Measurements from ENCODE around the gene KCNQ5.
A peak's percentile ranks its signal among the peaks of the same experiment; 100 is the strongest.

The KCNQ5 gene

DNA sequence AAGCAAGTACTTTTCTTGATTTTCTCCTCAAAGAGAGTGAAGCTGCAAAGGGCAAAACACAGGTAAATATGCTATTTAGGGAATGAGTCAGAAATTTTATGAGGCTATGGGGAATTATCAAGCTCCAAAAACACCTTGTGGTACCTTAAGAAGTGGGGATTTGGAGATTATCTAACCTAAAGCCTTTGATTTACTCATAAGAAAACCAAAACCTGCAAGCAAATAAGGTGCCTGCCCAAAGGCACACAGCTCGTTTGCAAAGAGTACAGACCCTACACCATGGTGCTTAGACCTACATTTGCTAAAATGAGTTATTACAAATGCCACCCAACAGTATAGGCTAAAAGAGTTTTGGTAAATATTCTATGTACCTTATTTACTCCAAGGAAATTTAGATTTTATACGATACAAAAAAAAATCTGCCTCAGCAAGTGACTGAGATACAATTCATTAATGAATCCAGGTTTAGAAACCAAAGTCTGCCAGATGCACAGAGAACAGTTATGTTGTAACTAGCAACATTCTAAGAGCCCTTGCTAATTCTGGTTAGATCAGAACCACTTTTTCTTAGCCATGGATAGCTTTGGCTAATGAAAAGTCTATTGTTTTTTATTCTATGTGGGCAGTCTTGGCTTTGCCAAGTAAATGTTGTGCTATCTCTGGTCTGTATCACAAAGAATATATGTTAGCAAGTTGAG, 501.9 kb downstream of the KCNQ5 start:
- no peak for DNase-seq (ENCODE audit: low read depth)

DNA sequence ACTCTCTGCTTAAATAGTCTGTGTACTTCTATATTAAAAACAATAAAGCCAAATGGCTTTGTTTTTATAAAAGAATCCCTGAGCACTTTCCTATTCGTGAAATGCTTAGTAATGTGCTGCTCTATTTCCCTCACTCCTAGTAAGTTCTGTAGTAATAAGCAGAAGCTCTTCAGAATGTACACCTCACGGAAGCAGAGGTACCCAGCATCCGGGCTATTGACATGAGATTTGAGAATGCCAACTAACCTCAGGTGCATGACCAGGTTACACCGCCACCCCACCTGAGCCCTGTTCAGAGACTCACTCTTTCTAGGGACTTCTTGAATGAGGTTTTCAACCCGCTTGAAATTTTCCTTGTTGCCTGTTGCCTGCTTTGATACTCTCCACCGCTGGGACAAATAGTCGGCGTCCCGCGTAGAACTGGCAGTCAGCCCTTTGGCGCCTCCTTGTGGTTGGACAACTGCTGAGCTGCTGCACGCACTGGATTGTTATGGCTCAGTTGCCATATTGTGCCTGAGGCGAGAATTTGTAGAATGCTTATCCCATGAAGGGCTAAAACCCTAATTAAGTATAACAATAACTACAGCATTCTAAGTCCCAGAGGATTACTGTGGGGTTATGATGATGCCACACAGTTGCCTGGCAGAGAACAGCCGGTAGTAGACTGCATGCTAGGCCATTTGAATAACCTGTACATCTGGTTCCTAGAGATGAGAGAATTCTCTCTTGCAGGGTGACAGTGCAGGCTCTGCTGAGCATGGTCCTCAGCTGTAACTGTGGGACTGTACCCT, 508.0 kb downstream of the KCNQ5 start:
- DNase-seq (ENCODE audit: low read depth), result no peak

DNA sequence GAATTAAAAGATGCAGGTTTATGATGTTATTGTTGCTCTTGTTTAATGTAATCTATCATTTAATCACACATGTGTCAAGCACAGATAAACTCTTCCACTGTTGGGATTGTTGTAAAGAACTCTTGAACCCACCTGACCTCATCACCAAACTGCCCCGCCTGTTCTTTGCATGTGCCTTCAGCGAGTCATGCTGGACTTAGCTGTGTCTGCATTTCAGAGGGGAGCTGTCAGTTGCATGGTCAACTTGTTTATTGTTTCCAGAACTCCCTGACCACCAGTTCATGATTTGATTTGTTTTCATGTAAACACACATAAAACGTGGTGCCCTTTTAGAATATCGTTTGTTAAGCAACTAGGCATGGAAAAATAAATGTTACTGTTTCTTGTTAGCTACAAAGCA, 509.8 kb downstream of the KCNQ5 start:
- no peak for DNase-seq (ENCODE audit: low read depth)

DNA sequence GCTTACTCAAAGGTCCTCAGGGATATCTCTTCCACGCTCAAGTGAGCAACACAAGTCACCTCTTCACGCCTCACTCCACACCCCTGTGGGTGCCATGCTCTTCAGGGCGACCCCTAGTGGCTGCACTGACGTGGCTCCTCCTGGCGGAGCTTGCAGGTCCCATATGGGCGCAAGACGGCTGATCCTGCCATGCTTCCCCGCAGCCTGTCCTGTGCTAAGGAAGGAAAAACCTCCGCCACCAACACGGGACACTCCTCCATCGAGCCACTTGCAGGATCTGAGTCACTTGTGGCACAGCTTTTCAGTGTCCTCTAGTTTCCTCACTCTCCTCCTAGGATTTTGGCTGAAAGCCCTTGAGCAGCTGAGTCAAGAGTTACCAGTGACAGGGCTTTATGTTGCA, 512.7 kb downstream of the KCNQ5 start:
- no peak for DNase-seq (ENCODE audit: low read depth)

DNA sequence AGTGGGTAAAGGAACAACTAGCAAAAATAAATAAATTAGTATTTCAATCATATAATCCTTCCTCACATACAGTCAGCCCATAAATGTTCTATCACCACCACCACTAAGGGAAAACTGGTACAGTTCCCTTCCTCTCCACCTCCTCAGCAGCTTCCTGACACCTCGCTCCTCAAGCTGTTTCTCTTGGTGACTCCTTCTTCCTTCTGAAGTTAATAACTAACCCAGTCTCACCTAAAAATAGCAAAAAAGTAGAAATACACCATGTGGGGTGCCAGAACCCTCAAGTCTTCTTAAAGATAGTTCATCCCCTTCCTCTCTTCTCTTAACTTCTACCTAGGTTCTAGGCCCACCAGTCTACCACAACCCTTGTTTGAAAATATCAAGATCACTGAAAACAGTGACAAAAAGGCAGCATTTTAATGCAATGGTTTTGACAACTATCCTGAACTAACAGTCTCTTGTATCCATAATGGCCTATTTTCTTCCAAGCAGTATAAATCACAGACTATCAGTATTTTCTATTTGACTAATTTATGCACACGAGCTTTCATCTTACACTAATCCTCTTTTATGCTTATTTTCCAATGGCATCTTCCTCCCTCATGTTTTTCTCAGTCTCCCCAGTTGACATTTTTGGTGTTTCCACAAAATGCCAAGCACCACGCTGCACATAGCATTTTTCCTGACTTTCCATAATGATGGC, 518.0 kb downstream of the KCNQ5 start:
- no peak for DNase-seq (ENCODE audit: low read depth)

DNA sequence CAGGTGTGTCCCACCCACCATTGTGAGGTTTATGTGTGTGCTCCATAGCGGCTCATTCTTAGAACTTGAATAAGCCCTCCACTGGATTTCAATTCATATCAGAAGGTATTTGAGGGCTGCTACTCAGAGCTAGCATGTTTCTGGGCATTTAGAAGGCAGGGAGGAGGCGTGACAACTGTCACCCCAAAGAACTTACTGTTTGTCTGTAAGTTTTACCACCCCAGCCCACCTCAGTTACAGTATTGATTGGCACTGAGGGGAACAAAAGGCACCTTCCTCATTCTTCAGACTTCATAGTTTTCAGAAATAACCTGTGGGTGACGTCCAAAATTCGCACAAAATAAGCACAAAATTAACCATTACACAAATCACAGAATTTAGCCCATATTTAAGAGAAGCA, 521.7 kb downstream of the KCNQ5 start:
- no peak for DNase-seq (ENCODE audit: low read depth)

DNA sequence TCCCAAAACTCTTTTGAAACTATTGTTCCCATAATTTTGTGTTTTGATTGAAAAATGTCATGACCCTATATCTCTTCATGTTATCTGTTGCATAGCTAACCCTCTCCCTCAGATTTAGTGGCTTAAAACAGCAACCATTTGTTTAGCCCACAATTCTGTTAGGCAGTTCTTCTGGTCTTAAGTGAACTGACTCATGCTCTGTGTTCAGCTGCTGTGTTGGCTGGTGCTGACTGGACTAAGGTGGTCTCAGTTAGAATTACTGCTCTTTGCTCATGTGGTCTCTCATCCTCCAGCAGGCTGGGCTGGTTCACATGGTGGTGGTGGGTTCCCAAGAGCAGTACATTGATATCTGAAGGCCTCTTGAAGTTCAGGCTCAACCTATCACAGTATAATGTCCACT, 522.7 kb downstream of the KCNQ5 start:
- no peak for DNase-seq (ENCODE audit: low read depth)

DNA sequence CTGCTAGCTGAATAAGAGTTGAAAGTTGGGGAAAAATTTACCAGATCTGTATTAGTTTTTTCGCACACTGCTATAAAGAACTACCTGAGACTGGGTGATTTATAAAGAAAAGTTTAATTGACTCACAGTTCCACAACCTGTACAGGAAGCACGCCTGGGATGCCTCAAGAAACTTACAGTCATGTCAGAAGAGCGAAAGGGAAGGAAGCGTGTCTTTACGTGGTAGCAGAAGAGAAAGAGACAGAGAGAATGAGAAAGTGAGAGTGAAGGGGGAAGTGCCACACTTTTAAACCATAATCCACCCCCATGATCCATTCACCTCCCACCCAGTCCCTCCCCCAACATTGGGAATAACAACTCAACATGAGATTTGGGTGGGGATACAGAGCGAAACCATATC, 523.8 kb downstream of the KCNQ5 start:
- DNase-seq (ENCODE audit: low read depth), result no peak

DNA sequence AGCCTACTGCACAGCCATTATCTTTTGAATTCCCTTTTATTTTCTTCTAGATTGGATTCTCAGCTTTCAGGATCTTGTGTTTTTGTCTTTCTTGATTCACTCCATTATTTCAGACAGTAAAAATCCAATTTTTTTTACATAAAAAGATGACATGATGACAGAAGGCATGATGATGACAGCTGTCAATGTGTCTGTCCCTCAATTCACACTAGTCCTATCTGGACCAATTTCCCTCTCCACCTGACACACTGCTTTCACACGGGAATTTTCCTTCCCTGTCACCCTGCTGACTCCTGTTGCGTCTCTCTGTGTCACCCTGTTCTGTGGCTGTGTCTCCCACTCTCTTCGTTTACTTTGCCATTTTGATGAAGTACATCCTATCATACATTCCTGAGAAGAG, 529.9 kb downstream of the KCNQ5 start:
- no peak for DNase-seq (ENCODE audit: low read depth)

DNA sequence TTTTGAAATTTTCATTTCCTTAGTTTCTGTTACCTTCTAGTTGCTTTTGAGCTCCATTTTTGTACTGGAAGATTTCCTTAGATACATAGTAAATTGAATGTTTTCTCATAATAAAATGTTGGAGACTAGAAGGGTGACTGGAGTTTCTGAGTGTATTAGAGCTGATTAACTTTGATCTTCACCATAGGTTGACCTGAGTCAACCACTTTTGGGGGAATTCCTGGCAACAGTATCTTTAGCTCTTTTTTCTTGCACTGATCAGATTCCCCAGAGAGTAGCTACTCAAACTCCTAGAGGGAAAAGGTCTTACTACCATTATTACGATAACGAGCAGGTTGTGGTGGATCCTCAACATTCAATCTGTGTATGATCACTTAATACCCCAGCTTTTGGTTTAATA, 530.7 kb downstream of the KCNQ5 start:
- no peak for DNase-seq (ENCODE audit: low read depth)

DNA sequence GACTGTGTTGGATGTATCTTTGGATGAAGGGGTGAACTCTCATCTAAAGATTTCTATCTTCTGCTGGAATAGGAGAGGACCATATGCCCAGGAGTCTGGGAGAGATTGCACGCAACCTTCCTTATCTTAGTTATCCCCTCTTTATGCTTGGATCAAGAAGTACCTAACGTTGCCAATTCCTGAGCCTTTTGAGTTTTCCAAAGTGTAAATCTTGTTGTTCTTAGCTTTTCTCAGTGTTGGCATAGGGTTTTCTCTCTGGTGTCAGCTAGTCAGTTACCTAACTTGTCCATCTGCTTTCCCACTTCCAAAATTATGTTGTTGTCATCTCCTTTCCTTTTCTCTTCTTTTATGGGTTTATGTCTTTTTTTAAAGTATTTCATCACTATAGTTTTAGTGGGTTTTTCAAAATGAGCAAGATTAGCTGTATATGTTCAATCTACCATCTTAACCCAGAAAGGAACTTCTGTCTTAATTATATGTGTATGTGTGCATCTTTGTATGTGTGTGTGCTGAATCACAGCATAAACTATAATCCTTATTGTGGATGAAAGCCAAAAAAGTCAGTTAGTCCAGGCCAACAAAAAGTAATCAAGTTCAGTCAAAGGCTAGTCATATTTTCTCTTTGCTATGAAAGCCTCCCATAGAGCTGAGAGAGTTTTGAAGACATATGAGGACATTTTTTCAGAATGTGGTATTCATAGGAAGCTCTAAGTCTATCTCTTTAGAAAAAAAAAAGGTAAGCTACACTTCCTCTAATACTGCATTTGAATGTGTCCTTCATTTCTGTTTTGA, 531.3 kb downstream of the KCNQ5 start:
- peak; percentile 19 for DNase-seq (ENCODE audit: low read depth)

DNA sequence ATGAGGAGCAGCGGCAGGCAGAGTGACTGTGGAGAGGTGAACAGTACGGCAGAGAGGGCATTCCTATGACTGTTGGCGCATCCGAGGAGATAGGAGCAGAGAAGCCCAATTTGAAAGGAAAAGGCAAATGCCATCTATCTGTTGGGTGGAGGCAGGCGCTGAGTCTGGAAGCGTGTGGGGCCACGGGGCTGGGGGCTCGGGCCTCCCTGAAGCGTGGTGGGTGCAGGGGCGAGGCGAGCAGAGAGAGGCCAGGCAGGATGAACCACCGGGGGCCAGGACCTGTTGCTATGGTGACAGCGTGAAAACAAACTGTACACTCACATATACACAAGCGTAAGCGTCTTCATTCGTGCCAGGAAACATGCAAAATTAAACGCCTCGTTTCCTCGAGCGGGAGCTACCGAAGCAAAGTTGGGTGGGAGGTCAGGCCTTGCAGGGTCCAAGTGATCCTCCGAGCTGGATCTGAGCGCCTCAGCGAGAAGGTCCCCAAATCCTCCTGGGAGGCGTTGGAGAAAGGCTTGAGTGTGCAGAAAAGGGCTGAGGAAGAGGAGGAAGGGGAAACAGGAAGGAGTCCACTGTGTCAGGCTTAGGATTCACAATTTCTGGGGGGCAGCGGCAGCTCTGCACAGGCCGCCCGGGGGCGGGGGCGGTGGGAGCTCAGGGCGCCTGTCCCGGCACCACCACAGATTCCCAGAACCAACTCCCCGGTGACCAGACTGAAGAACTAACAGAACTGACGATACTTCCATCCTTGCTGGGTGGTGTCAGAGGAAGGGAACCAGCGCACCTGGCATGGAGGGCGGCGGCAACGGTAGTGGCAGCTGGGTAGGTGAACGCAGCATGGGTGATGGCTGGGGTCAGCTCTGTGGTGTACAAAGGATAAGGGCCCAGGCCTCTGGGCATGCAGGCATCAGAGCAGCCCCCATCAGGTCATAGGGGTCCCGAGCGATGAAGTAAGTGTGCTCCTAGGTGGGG, 535.2 kb downstream of the KCNQ5 start:
- DNase-seq (ENCODE audit: low read depth), result no peak

DNA sequence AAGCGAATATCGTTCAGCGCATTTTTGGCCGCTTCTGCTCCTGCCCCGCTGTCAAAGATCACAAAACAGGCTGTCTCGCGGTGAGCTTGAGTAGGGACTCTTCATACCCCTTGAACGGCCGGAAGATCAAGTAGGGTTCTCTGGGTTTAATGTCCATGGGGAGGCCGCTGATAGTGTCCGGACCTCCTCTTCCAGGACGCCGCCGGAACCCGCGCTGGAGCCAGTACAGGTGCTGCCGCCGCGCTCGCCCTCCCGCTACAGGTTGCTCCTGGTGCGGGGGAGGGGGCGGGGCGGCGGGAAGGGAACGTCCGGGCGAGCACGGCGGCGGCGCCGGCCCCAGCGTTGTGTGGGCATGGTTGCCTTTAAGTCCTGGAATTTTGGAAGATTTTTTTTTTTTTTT, 536.0 kb downstream of the KCNQ5 start:
- no peak for DNase-seq (ENCODE audit: low read depth)

DNA sequence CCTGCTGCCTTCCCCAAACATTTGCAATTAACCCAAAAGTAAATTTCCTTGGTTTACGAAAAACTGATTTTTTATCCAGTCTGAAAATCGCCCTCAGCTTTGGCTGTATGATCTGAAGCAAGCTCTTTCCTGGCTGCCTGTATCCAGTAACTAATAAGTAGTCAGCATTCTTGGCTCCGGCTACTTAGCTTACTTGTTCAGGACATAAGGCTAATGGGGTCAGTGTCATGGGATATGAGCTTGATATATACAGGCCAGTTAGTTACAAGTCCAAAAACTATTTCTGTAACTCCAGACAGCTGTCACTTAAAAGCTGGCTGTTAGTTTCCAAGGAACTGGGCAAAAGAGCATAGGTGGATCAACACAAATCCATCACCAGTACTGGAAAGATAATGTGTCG, 547.2 kb downstream of the KCNQ5 start:
- no peak for DNase-seq (ENCODE audit: low read depth)

DNA sequence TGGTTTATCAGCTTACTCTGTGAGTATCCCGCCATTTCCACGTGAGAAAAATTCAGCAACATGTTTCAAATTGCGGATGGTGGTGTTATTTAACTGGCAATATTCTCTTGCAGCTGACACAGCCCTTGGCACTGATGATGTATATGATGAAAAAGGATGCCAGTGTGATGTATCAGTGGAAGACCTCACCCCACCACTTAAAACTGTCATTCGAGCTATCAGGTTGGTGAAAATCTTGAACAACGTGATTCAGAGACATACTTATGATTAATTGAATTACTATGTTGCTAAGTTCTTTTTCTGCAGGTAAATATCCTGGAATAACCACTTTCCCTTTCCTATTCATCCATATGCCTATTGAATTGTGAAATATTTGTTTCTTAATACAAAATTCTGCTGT, 547.8 kb downstream of the KCNQ5 start:
- no peak for DNase-seq (ENCODE audit: low read depth)

DNA sequence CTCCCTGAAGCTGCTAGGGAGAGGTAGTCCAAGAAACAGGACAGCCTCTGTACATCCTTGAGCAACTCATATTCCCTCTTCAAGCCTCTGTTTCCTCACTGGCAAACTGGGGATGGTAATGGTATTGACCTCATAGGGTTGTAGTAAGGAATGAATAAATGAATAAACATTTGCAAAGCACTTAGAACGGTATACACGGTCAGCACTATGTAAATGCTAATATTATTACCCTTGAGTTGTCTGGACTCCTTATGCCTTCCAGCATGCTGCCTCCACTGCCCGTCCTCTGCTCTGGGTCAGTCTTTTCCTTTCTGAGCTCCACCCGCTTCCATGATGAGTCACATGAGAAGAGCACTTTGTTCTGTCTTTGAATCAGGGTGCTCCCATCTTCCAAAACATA, 552.8 kb downstream of the KCNQ5 start:
- DNase-seq (ENCODE audit: low read depth), result no peak

DNA sequence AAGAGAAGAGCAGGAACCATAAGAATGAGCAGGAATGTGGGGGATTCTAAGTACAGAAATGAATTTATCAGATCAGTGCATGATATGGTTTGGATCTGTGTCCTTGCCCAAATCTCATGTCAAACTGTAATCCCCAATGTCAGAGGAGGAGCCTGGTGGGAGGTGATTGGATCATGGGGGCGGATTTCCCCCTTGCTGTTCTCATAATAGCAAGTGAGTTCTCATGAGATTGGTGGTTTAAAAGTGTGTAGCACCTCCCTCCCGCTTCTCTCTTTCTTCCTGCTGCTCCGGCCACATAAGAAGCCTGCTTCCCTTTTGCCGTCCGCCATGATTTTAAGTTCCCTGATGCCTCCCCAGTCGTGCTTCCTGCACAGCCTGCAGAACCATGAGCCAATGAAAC, 554.2 kb downstream of the KCNQ5 start:
- no peak for DNase-seq (ENCODE audit: low read depth)

DNA sequence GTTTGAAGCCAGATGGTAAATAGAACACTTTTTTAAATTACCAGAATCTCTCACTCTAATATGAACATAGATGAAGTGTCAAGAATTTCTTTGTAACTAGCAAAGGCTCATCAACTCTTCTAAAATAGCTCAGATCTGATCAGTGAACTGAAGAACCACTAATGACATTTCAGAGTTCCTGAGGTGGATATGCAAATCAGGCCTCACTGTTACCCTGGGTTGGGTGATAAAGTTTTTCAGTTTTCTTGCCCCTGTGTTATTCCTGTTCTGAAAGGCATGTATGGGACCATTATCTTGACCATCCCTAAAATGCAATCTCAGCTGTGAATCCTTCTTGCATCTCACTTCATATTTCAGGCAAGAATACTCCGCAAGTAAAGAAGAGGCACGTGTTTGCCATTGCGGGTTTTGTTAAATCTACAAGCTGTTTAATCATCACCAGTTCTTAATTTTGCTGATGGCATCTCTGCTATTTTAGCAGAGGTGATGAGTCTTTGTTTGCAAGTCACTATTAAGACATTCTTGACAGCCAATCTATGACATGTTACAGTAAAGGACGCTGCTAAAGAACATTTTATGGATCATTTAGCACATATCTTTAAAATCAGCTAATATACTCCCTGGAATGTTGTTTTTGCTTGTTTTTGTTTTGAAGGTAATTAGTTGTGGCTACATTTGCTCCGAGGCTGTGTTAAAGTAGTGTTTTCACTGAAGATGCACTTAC, 555.5 kb downstream of the KCNQ5 start:
- no peak for DNase-seq (ENCODE audit: low read depth)

DNA sequence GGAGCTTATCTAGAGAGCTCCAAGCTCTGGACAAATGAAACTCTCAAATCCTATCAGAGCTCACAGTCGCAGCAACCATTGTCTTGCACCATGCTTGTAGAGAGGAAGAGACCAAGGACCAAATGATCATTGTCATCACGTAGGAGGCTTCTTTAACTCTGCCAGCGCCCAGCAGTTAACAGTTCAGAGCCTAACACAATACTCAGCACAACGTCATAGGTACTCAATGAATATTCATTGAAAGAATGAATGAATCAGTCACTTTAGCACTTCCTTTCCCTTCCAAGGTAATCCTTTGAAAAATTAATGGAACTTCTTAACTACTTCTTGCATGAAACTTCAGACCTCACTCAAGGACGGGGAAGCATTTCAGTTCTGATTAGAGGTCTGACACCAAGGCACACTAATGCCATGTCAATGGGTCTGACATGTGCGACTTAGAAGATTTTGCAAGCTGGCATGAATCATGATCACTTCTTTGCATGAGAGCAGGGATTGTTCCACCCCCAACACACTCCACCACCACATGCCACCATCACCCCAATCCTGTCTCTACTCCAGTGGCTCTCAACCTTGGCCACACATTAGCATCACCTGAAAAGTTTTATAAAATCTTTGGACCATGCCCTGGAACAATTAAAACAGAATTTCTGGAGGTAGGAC, 558.3 kb downstream of the KCNQ5 start:
- DNase-seq (ENCODE audit: low read depth), result no peak
